ENCODE data around the gene P2RX2. TPM values are rescaled to one million over a fixed set of nuclear protein-coding genes. Genes with fewer than 3 reads are reported as not detected.

P2RX2 gene
- total and polyA plus RNA-seq, 4 donors = not detected

GRCh38 chr12:132617135-132617701 is 1.4 kb upstream of the P2RX2 start:
- no peak overlapping the region for H3K4me3 ChIP-seq (ENCODE audit: low read depth in 1 of 3, low read length in 3 of 3)

DNA sequence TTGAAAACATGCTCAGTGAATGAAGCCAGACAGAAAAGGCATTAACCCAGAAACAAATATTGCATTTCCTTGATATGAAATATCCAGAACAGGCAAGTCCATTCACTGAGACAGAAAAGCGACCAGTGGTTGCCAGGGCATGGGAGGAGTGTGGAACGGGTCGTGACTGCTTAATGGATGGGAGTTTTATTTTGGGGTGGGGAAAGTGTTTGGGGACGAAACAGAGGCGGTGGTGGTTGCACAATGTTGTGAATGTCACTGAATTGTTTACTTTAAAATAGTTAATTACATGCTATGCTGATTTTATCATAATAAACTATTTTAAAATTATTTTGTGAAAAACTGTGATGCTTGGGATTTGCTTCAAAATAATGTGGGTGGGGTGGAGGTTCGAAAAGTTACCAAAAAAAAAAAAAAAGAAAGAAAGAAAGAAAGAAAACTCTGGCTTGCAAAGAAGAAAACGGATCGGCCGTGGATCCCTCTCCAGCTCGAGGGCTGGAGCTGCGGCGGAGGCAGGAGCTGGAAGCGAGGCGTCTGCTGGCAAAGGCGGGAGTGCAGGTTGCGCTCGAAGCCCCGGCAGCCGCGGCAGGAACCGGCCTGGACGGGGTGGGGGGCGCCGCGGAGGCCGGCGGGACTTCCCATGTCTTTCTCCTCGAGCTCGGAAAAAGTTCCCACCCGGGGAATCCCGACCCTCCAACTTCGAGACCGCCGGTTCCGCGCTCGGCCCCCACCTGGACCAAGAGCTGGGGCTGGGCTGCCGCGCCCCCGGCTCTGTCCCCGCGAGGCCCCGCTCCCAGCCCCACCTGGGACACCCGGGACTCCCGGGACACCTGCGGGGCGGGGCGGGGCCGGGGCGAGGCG is 524 bp upstream of the P2RX2 start:
- TF ChIP-seq HNF4A (conservative IDR thresholded peaks at IDR 0.05) = no peak
- H3K4me3 ChIP-seq (ENCODE audit: low read depth in 1 of 3, low read length in 3 of 3) = peak overlapping the region in 1 of 3 donors; percentile 34
- 11% methylated on average over 51 of the region's 51 CpGs for WGBS
- H3K27me3 ChIP-seq (ENCODE audit: control insufficient read depth in 4 of 4, insufficient read depth in 4 of 4, low read length in 3 of 4) = peaks cover 0 to 6% (median 0%) of the 10 kb centered on the region in 4 donors
- H3K36me3 ChIP-seq (ENCODE audit: control insufficient read depth in 4 of 4, insufficient read depth in 3 of 4, low read depth in 1 of 4, low read length in 3 of 4) = no peaks in the 10 kb centered on the region
- H3K4me1 ChIP-seq (ENCODE audit: control insufficient read depth in 4 of 4, insufficient read depth in 4 of 4, low read length in 3 of 4) = peaks cover 4 to 10% (median 8%) of the 10 kb centered on the region in 4 donors
- no peak for DNase-seq (ENCODE audit: low spot score)
- H3K9me3 ChIP-seq (ENCODE audit: control insufficient read depth in 4 of 4, low read length in 3 of 4) = peaks cover 0 to 5% (median 1%) of the 10 kb centered on the region in 4 donors
- no peak overlapping the region for H3K9ac ChIP-seq (ENCODE audit: low read depth in 1 of 2, low read length in 2 of 2)
- H3K27ac ChIP-seq (ENCODE audit: low read depth in 1 of 2, low read length in 2 of 2) = no peak overlapping the region

More at GRCh38 chr12:132617135-132617701, 1.4 kb upstream of the P2RX2 start:
- Histone ChIP-seq H3K36me3 (ENCODE audit: control insufficient read depth in 4 of 4, insufficient read depth in 3 of 4, low read depth in 1 of 4, low read length in 3 of 4) (no peaks in the 10 kb centered on the region), H3K9me3 (ENCODE audit: control insufficient read depth in 4 of 4, low read length in 3 of 4) (peaks cover 0 to 5% (median 1%) of the 10 kb centered on the region in 4 donors), H3K27me3 (ENCODE audit: control insufficient read depth in 4 of 4, insufficient read depth in 4 of 4, low read length in 3 of 4) (peaks cover 0 to 6% (median 0%) of the 10 kb centered on the region in 4 donors), H3K9ac (ENCODE audit: low read depth in 1 of 2, low read length in 2 of 2) (no peak overlapping the region), H3K4me1 (ENCODE audit: control insufficient read depth in 4 of 4, insufficient read depth in 4 of 4, low read length in 3 of 4) (peaks cover 4 to 10% (median 8%) of the 10 kb centered on the region in 4 donors), H3K27ac (ENCODE audit: low read depth in 1 of 2, low read length in 2 of 2) (no peak overlapping the region)
- no peak for DNase-seq (ENCODE audit: low spot score)
- 81% methylated on average over 4 of the region's 4 CpGs for WGBS
- no peak for TF ChIP-seq HNF4G (IDR thresholded peaks at IDR 0.05)

DNA sequence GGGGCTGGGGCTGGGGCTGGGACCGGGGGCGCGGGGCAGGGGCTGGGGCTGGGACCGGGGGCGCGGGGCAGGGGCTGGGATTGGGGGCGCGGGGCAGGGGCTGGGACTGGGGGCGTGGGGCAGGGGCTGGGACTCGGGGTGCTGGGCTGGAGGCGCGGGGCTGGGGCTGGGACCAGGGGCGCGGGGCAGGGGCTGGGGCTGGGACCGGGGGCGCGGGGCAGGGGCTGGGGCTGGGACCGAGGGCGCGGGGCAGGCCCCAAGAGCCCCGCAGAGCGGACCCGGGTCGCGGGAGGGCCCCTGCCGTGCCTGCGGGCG is 452 bp downstream of the P2RX2 start:
- DNase-seq (ENCODE audit: low spot score) = no peak
- peak overlapping the region in 1 of 3 donors; percentile 34 for H3K4me3 ChIP-seq (ENCODE audit: low read depth in 1 of 3, low read length in 3 of 3)

DNA sequence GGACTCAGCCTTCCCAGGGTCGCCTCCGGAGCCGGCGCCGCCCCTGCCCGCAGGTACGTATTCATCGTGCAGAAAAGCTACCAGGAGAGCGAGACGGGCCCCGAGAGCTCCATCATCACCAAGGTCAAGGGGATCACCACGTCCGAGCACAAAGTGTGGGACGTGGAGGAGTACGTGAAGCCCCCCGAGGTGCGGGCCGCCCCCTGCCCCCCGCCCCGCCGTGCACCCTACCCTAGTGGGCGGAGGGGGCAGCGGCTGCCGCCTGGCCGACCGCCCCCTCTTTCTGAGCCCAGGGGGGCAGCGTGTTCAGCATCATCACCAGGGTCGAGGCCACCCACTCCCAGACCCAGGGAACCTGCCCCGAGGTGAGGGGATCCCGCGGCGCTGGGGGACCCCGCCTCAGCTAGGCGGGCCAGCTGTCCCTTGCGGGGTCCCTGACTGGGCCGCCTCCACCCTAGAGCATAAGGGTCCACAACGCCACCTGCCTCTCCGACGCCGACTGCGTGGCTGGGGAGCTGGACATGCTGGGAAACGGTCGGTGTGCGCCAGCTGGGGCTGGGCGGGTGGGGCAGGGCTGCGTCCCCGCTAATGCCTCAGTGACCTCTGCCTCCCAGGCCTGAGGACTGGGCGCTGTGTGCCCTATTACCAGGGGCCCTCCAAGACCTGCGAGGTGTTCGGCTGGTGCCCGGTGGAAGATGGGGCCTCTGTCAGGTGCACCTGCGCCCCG is 973 bp downstream of the P2RX2 start:
- no peak for DNase-seq (ENCODE audit: low spot score)
- H3K9ac ChIP-seq (ENCODE audit: low read depth in 1 of 2, low read length in 2 of 2) = no peak overlapping the region
- H3K4me1 ChIP-seq (ENCODE audit: control insufficient read depth in 4 of 4, insufficient read depth in 4 of 4, low read length in 3 of 4) = peaks cover 0 to 9% (median 7%) of the 10 kb centered on the region in 4 donors
- H3K4me3 ChIP-seq (ENCODE audit: low read depth in 1 of 3, low read length in 3 of 3) = no peak overlapping the region
- H3K27me3 ChIP-seq (ENCODE audit: control insufficient read depth in 4 of 4, insufficient read depth in 4 of 4, low read length in 3 of 4) = peaks cover 0 to 6% (median 0%) of the 10 kb centered on the region in 4 donors
- peaks cover 0 to 5% (median 1%) of the 10 kb centered on the region in 4 donors for H3K9me3 ChIP-seq (ENCODE audit: control insufficient read depth in 4 of 4, low read length in 3 of 4)
- no peak overlapping the region for H3K27ac ChIP-seq (ENCODE audit: low read depth in 1 of 2, low read length in 2 of 2)
- H3K36me3 ChIP-seq (ENCODE audit: control insufficient read depth in 4 of 4, insufficient read depth in 3 of 4, low read depth in 1 of 4, low read length in 3 of 4) = peaks cover 0 to 8% (median 2%) of the 10 kb centered on the region in 4 donors
- WGBS = 21% methylated on average over 53 of the region's 53 CpGs
- TF ChIP-seq FOXA1 (IDR thresholded peaks at IDR 0.05) (no peak), TAF1 (conservative IDR thresholded peaks at IDR 0.05) (no peak), FOXA2 (IDR thresholded peaks at IDR 0.05) (no peak), RXRA (IDR thresholded peaks at IDR 0.05) (no peak), REST (IDR thresholded peaks at IDR 0.05) (no peak), MAX (IDR thresholded peaks at IDR 0.05) (no peak), HNF4A (conservative IDR thresholded peaks at IDR 0.05) (no peak), NR2F2 (IDR thresholded peaks at IDR 0.05) (no peak), GABPA (IDR thresholded peaks at IDR 0.05 in 1 of 2, conservative IDR thresholded peaks at IDR 0.05 in 1 of 2) (no peak), SP1 (IDR thresholded peaks at IDR 0.05) (no peak), EGR1 (IDR thresholded peaks at IDR 0.05; ENCODE audit: low read depth in 2 of 2) (no peak)
- TF ChIP-seq, protein P1, sequence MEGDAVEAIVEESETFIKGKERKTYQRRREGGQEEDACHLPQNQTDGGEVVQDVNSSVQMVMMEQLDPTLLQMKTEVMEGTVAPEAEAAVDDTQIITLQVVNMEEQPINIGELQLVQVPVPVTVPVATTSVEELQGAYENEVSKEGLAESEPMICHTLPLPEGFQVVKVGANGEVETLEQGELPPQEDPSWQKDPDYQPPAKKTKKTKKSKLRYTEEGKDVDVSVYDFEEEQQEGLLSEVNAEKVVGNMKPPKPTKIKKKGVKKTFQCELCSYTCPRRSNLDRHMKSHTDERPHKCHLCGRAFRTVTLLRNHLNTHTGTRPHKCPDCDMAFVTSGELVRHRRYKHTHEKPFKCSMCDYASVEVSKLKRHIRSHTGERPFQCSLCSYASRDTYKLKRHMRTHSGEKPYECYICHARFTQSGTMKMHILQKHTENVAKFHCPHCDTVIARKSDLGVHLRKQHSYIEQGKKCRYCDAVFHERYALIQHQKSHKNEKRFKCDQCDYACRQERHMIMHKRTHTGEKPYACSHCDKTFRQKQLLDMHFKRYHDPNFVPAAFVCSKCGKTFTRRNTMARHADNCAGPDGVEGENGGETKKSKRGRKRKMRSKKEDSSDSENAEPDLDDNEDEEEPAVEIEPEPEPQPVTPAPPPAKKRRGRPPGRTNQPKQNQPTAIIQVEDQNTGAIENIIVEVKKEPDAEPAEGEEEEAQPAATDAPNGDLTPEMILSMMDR (IDR thresholded peaks at IDR 0.05; ENCODE audit: low read depth, low read length, missing input control) = no peak

More for the DNA sequence above, 452 bp downstream of the P2RX2 start:
- H3K9ac ChIP-seq (ENCODE audit: low read depth in 1 of 2, low read length in 2 of 2) = no peak overlapping the region
- no peak overlapping the region for H3K27ac ChIP-seq (ENCODE audit: low read depth in 1 of 2, low read length in 2 of 2)
- H3K27me3 ChIP-seq (ENCODE audit: control insufficient read depth in 4 of 4, insufficient read depth in 4 of 4, low read length in 3 of 4) = peaks cover 0 to 6% (median 0%) of the 10 kb centered on the region in 4 donors
- peaks cover 4 to 9% (median 7%) of the 10 kb centered on the region in 4 donors for H3K4me1 ChIP-seq (ENCODE audit: control insufficient read depth in 4 of 4, insufficient read depth in 4 of 4, low read length in 3 of 4)
- peaks cover 0 to 3% (median 0%) of the 10 kb centered on the region in 4 donors for H3K36me3 ChIP-seq (ENCODE audit: control insufficient read depth in 4 of 4, insufficient read depth in 3 of 4, low read depth in 1 of 4, low read length in 3 of 4)
- 20% methylated on average over 27 of the region's 28 CpGs for WGBS
- TF ChIP-seq, protein P2, sequence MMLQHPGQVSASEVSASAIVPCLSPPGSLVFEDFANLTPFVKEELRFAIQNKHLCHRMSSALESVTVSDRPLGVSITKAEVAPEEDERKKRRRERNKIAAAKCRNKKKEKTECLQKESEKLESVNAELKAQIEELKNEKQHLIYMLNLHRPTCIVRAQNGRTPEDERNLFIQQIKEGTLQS (IDR thresholded peaks at IDR 0.05) = no peak
- peaks cover 0 to 5% (median 1%) of the 10 kb centered on the region in 4 donors for H3K9me3 ChIP-seq (ENCODE audit: control insufficient read depth in 4 of 4, low read length in 3 of 4)

Data from liver (tissue), 9 donors.